ENCODE results near the gene TTC4.

TTC4 gene

GRCh38 chr1:54782588-54782987, 66.9 kb downstream of the TTC4 start:
- no peak for DNase-seq (ENCODE audit: low read depth)

GRCh38 chr1:54784066-54784465, 68.4 kb downstream of the TTC4 start:
- DNase-seq (ENCODE audit: low read depth): no peak

- DNase-seq (ENCODE audit: low read depth): no peak
Observed at GRCh38 chr1:54786778-54787177, 71.1 kb downstream of the TTC4 start.

GRCh38 chr1:54787604-54788003, 71.9 kb downstream of the TTC4 start:
- DNase-seq (ENCODE audit: low read depth): no peak

- DNase-seq (ENCODE audit: low read depth): no peak
Observed at GRCh38 chr1:54788459-54788858, 72.8 kb downstream of the TTC4 start.

- DNase-seq (ENCODE audit: low read depth): no peak
Observed at GRCh38 chr1:54791880-54792522, 76.3 kb downstream of the TTC4 start.
